ENCODE results near the gene BCAS1.

Gene BCAS1

GRCh38 chr20:54062812-54063280 lies 7.5 kb downstream of the BCAS1 start:
- no peak overlapping the region for H3K4me3 ChIP-seq (ENCODE audit: low read depth, low read length)
- peak; percentile 71 for TF ChIP-seq CTCF (conservative IDR thresholded peaks at IDR 0.05; ENCODE audit: low read depth, low read length)
- peak; percentile 67 for DNase-seq (ENCODE audit: low read depth)

- no peak overlapping the region for H3K4me3 ChIP-seq (ENCODE audit: low read depth, low read length)
- no peak for TF ChIP-seq CTCF (conservative IDR thresholded peaks at IDR 0.05; ENCODE audit: low read depth, low read length)
- DNase-seq (ENCODE audit: low read depth) = peak; percentile 28
Measured at GRCh38 chr20:54061101-54061881, 9.1 kb downstream of the BCAS1 start.

- TF ChIP-seq CTCF (conservative IDR thresholded peaks at IDR 0.05; ENCODE audit: low read depth, low read length) = no peak
- DNase-seq (ENCODE audit: low read depth) = no peak
- H3K4me3 ChIP-seq (ENCODE audit: low read depth, low read length) = no peak overlapping the region
Measured at GRCh38 chr20:54059691-54060364, 10.6 kb downstream of the BCAS1 start.

- H3K4me3 ChIP-seq (ENCODE audit: low read depth, low read length) = no peak overlapping the region
- no peak for DNase-seq (ENCODE audit: low read depth)
- TF ChIP-seq CTCF (conservative IDR thresholded peaks at IDR 0.05; ENCODE audit: low read depth, low read length) = no peak
Measured at GRCh38 chr20:54058420-54059139, 11.8 kb downstream of the BCAS1 start.

GRCh38 chr20:54056762-54057639 lies 13.4 kb downstream of the BCAS1 start:
- H3K4me3 ChIP-seq (ENCODE audit: low read depth, low read length) = no peak overlapping the region
- peak; percentile 12 for DNase-seq (ENCODE audit: low read depth)
- peak; percentile 16 for TF ChIP-seq CTCF (conservative IDR thresholded peaks at IDR 0.05; ENCODE audit: low read depth, low read length)

GRCh38 chr20:54054516-54054915 lies 15.9 kb downstream of the BCAS1 start:
- DNase-seq (ENCODE audit: low read depth) = no peak
- TF ChIP-seq CTCF (conservative IDR thresholded peaks at IDR 0.05; ENCODE audit: low read depth, low read length) = no peak
- H3K4me3 ChIP-seq (ENCODE audit: low read depth, low read length) = no peak overlapping the region
